ENCODE data around the gene MYH9.

DNA sequence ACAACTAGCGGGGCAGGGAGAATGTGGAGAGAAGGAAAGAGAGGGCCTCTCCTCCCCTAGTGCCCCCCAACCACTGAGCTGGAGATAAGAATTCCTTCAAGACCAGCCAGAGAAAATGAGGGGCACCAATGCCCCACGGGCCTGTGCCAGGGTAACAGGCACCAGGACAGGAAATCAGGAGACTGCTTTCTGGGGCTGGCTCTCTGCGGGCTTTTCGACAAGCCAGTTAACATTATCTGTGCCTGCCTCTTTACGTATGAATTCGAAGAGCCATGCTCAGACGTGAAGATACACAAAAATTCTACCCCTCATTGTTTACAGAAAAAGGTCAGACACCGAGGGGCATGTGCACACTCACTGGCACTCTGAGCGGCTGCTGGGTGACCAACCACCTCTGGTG lies 52.1 kb downstream of the MYH9 start:
- TF ChIP-seq CTCF (conservative IDR thresholded peaks at IDR 0.05; ENCODE audit: low read depth in 2 of 2), result no peak
- no peak for TF ChIP-seq POLR2AphosphoS5 (IDR thresholded peaks at IDR 0.05; ENCODE audit: low read depth)
- TF ChIP-seq JUNB (IDR thresholded peaks at IDR 0.05; ENCODE audit: unreplicated experiment), result no peak
- TF ChIP-seq EZH2 (IDR thresholded peaks at IDR 0.05; ENCODE audit: low read depth, unreplicated experiment), result no peak
- TF ChIP-seq EZH2phosphoT487 (IDR thresholded peaks at IDR 0.05; ENCODE audit: unreplicated experiment), result no peak
- no peak for TF ChIP-seq CREB1 (CRISPR knock-in tag; IDR thresholded peaks at IDR 0.05; ENCODE audit: low read depth)
- TF ChIP-seq ZNF114 (CRISPR knock-in tag; IDR thresholded peaks at IDR 0.05), result no peak
- TF ChIP-seq, protein P1, sequence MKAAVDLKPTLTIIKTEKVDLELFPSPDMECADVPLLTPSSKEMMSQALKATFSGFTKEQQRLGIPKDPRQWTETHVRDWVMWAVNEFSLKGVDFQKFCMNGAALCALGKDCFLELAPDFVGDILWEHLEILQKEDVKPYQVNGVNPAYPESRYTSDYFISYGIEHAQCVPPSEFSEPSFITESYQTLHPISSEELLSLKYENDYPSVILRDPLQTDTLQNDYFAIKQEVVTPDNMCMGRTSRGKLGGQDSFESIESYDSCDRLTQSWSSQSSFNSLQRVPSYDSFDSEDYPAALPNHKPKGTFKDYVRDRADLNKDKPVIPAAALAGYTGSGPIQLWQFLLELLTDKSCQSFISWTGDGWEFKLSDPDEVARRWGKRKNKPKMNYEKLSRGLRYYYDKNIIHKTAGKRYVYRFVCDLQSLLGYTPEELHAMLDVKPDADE (IDR thresholded peaks at IDR 0.05), result no peak
- TF ChIP-seq, protein P2, sequence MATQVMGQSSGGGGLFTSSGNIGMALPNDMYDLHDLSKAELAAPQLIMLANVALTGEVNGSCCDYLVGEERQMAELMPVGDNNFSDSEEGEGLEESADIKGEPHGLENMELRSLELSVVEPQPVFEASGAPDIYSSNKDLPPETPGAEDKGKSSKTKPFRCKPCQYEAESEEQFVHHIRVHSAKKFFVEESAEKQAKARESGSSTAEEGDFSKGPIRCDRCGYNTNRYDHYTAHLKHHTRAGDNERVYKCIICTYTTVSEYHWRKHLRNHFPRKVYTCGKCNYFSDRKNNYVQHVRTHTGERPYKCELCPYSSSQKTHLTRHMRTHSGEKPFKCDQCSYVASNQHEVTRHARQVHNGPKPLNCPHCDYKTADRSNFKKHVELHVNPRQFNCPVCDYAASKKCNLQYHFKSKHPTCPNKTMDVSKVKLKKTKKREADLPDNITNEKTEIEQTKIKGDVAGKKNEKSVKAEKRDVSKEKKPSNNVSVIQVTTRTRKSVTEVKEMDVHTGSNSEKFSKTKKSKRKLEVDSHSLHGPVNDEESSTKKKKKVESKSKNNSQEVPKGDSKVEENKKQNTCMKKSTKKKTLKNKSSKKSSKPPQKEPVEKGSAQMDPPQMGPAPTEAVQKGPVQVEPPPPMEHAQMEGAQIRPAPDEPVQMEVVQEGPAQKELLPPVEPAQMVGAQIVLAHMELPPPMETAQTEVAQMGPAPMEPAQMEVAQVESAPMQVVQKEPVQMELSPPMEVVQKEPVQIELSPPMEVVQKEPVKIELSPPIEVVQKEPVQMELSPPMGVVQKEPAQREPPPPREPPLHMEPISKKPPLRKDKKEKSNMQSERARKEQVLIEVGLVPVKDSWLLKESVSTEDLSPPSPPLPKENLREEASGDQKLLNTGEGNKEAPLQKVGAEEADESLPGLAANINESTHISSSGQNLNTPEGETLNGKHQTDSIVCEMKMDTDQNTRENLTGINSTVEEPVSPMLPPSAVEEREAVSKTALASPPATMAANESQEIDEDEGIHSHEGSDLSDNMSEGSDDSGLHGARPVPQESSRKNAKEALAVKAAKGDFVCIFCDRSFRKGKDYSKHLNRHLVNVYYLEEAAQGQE (IDR thresholded peaks at IDR 0.05; ENCODE audit: unreplicated experiment), result no peak
- no peak for TF ChIP-seq NANOG (IDR thresholded peaks at IDR 0.05; ENCODE audit: borderline replicate concordance)
